ENCODE data around the gene PLSCR4. TPM values are rescaled to one million over a fixed set of nuclear protein-coding genes. Genes with fewer than 3 reads are reported as not detected.
"Not testable (repeated sequence)": the region's sequence is repeated elsewhere in the genome, so short reads cannot be mapped to it uniquely, and the experiment has no call there.

PLSCR4 gene, protein sequence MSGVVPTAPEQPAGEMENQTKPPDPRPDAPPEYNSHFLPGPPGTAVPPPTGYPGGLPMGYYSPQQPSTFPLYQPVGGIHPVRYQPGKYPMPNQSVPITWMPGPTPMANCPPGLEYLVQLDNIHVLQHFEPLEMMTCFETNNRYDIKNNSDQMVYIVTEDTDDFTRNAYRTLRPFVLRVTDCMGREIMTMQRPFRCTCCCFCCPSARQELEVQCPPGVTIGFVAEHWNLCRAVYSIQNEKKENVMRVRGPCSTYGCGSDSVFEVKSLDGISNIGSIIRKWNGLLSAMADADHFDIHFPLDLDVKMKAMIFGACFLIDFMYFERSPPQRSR
- 1.7 and 3.6 TPM in 2 replicates for total RNA-seq

DNA sequence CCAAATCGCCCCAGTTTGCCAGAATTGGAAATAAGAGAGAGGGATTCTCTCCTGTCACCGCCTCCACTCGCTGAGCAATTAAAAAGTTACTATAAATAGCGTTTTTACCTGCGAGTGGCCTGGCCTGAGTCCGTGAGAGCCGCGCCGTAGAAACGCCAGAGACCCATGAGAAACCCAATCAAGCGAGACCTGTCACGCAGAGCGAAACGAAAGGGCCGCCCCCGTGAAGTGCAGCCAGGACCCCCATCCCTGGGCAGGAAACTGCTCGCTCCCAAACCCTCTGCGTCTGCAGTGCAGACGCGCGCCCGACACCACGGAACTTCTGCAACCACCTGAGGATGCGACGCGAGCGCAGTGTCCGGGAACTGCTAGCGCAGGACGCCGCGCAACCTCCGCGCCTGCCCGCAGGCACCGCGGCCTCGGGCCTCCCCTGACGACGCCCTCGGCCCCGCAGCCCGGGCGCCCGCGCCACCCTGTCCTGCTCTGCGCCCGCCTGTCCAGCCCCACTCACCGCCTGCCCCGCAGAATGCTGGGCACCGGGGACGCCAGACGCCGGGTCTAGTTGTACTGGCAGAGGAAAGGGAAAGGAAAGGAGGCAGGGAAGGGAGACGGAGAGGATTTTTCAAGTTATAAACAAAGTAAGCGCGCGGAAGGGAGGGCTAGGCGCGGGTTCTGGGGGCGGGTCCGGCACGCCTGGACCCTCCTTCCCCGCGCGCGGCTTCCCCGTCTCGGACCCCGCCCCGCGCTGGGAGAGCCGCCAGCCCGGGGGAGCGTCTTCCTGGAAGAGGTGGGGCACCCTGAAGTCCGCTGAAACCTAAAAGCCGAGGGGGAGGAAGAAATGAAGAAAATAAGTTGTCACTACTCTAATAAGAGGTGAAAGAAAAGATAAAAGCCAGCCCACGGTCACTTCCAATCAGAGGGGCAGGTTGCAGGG lies at the start of gene PLSCR4:
Gene PLSCR4 (minus strand): TSS at position 657 of the 934 bp plus-strand sequence. CDS start 29,034 bp downstream, outside the sequence.
- no peak for DNase-seq (ENCODE audit: low read depth)
- Histone ChIP-seq H3K27me3 (ENCODE audit: control insufficient read depth, insufficient read depth, low read length) (no peaks in the 10 kb centered on the region), H3K4me3 (ENCODE audit: low read depth, low read length) (peak within 1 kb of the TSS; percentile 61), H3K36me3 (ENCODE audit: control insufficient read depth, insufficient read depth, low read length) (no peaks in the 10 kb centered on the region)
- TF ChIP-seq, protein P1, sequence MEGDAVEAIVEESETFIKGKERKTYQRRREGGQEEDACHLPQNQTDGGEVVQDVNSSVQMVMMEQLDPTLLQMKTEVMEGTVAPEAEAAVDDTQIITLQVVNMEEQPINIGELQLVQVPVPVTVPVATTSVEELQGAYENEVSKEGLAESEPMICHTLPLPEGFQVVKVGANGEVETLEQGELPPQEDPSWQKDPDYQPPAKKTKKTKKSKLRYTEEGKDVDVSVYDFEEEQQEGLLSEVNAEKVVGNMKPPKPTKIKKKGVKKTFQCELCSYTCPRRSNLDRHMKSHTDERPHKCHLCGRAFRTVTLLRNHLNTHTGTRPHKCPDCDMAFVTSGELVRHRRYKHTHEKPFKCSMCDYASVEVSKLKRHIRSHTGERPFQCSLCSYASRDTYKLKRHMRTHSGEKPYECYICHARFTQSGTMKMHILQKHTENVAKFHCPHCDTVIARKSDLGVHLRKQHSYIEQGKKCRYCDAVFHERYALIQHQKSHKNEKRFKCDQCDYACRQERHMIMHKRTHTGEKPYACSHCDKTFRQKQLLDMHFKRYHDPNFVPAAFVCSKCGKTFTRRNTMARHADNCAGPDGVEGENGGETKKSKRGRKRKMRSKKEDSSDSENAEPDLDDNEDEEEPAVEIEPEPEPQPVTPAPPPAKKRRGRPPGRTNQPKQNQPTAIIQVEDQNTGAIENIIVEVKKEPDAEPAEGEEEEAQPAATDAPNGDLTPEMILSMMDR (IDR thresholded peaks at IDR 0.05; ENCODE audit: insufficient read depth, low read length, poor library complexity, severe bottlenecking) = no peak

DNA sequence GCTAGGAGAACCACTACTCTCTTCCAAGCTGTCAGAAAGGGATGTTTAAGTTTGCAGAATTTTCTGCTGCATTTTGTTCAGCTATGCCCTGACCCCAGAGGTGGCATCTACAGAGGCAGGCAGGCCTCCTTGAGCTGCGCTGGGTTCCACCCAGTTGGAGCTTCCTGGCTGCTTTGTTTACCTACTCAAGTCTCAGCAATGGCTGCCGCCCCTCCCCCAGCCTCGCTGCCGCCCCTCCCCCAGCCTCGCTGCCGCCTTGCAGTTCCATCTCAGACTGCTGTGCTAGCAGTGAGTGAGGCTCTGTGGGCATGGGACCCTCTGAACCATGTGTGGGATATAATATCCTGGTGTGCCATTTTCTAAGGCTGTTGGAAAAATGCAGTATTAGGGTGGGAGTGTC lies 42.5 kb upstream of the PLSCR4 start:
- DNase-seq (ENCODE audit: low read depth); H3K27me3 ChIP-seq (ENCODE audit: control insufficient read depth, insufficient read depth, low read length); H3K36me3 ChIP-seq (ENCODE audit: control insufficient read depth, insufficient read depth, low read length); H3K4me3 ChIP-seq (ENCODE audit: low read depth, low read length): not testable (repeated sequence)

DNA sequence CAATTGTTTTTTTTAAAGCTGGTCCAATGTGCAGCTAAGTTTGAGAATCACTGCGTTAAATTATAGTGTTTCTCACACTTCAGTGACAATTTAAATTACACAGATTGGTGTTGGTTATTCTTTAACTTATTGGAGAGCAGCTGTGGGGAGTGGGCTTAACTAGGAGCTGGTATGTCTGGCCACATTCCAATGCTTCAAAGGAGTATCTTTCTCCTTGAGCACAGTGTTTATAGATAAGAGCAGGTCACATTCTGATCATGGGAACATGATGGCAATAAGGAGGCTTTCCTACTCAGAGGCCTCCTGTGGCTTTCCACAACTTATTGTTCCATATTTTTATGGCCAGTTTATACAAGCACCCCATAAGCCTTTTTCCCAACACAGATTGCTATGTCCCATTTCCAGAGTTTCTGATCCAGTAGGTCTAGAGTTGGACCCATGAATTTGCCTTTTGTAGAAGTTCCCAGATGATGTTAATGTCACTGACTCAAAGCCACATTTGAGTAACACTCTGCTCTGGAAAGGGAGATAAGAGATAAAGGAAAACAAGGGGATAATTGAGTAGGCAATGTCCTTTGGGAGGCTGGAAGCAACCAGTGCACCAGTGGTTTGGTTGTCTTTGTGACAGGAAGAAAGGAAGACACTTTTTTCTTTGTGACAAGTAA lies 33.0 kb upstream of the PLSCR4 start:
- TF ChIP-seq, protein P1 (IDR thresholded peaks at IDR 0.05; ENCODE audit: insufficient read depth, low read length, poor library complexity, severe bottlenecking) = no peak
- Histone ChIP-seq H3K4me3 (ENCODE audit: low read depth, low read length) (no peak overlapping the region), H3K27me3 (ENCODE audit: control insufficient read depth, insufficient read depth, low read length) (no peaks in the 10 kb centered on the region), H3K36me3 (ENCODE audit: control insufficient read depth, insufficient read depth, low read length) (no peaks in the 10 kb centered on the region)
- no peak for DNase-seq (ENCODE audit: low read depth)

DNA sequence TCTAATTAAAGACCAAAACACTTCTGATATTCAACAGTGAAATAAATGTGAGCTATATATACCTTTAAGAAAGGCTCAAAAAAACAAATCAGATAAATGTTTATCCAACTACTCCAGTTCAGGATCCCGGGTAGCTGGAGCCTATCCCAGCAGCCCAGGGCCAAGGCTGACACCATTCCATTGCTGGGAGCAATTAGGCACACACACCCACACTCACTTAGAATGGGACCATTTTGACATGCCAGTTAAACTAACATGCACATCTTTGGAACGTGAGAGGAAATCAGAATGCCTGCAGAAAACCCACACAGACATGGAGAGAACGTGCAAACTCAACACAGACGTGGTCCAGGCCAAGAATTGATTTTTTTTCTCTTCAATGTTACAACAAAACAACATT lies 30.0 kb upstream of the PLSCR4 start:
- DNase-seq (ENCODE audit: low read depth) = no peak
- no peaks in the 10 kb centered on the region for H3K36me3 ChIP-seq (ENCODE audit: control insufficient read depth, insufficient read depth, low read length)
- TF ChIP-seq, protein P1 (IDR thresholded peaks at IDR 0.05; ENCODE audit: insufficient read depth, low read length, poor library complexity, severe bottlenecking) = no peak
- H3K27me3 ChIP-seq (ENCODE audit: control insufficient read depth, insufficient read depth, low read length) = no peaks in the 10 kb centered on the region
- no peak overlapping the region for H3K4me3 ChIP-seq (ENCODE audit: low read depth, low read length)

DNA sequence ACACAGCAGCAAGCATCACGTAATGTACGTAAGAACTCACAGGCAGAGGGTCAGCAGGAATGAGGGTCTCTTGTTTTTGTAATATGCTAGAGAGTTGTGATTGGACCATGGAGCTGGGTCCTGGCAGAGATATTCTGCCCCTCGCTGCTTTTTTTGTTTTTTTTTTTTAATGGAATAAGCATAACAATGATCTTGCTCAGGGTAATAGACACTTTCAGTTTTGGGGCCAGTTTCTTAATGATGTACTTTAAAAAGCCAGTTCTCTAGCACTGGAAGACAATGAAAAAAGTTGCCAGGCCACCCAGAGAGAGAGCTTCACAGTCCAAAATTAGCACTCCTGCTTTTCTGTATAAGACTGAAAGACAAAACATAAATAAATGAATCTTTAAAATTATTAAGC lies 29.0 kb upstream of the PLSCR4 start:
- no peak for DNase-seq (ENCODE audit: low read depth)

More for the DNA sequence above, 29.0 kb upstream of the PLSCR4 start:
- TF ChIP-seq, protein P1 (IDR thresholded peaks at IDR 0.05; ENCODE audit: insufficient read depth, low read length, poor library complexity, severe bottlenecking) = no peak
- Histone ChIP-seq H3K4me3 (ENCODE audit: low read depth, low read length) (no peak overlapping the region), H3K27me3 (ENCODE audit: control insufficient read depth, insufficient read depth, low read length) (no peaks in the 10 kb centered on the region), H3K36me3 (ENCODE audit: control insufficient read depth, insufficient read depth, low read length) (no peaks in the 10 kb centered on the region)
